H1 (cell line): ENCODE measurements around the gene ZBTB7B. TPM values are rescaled to one million over a fixed set of nuclear protein-coding genes. Genes with fewer than 3 reads are reported as not detected.

ENCODE experiments used
- BRCA1 ChIP-seq: IDR thresholded peaks from 2 replicates; pipeline ENCODE4 v1.6.1; 2012; ENCODE audit warnings: low read depth, low read length, improper control_type of control experiment
- EP300 ChIP-seq, 2 experiments: IDR thresholded peaks; 1 replicate in 1 of 2; 2 replicates in 1 of 2; pipeline ENCODE4 v1.6.1; 2011 to 2012; ENCODE audit warnings: low read depth in 2 of 2, low read length in 2 of 2, mild to moderate bottlenecking in 2 of 2, borderline replicate concordance in 1 of 2, inconsistent platforms in 1 of 2, moderate library complexity in 1 of 2
- KDM5A ChIP-seq: fragments of 200-600 bp; IDR thresholded peaks from 2 replicates; pipeline ENCODE4 v1.7.1; 2012; ENCODE audit warnings: mild to moderate bottlenecking, low read length, inconsistent platforms, mixed read lengths
- POLR2A ChIP-seq, 2 experiments: IDR thresholded peaks; 1 replicate in 1 of 2; 2 replicates in 1 of 2; pipeline ENCODE4 v1.6.1; 2011; ENCODE audit warnings: low read depth in 2 of 2, low read length in 2 of 2, mild to moderate bottlenecking in 2 of 2; ENCODE audit errors: control extremely low read depth in 1 of 2
- SAP30 ChIP-seq: fragments of 300-600 bp; sonication (generic); IDR thresholded peaks from 2 replicates; pipeline ENCODE4 v1.7.1; 2012; ENCODE audit warnings: low read length, moderate library complexity, mild to moderate bottlenecking, inconsistent platforms; ENCODE audit not compliant: insufficient read depth, insufficient replicate concordance
- SP4 ChIP-seq: IDR thresholded peaks from 2 replicates; pipeline ENCODE4 v1.6.1; 2012; ENCODE audit warnings: low read length, inconsistent platforms
- SRF ChIP-seq: IDR thresholded peaks from 2 replicates; pipeline ENCODE4 v1.6.1; 2011; ENCODE audit warnings: mild to moderate bottlenecking, low read depth, low read length, moderate library complexity
- SUZ12 ChIP-seq: fragments of 200-600 bp; sonication (generic); IDR thresholded peaks from 2 replicates; pipeline ENCODE4 v1.6.1; 2012; ENCODE audit warnings: mild to moderate bottlenecking, inconsistent platforms, low read length, moderate library complexity, mixed read lengths
- TAF7 ChIP-seq: optimal IDR thresholded peaks from 2 replicates; pipeline ENCODE3; 2011; ENCODE audit warnings: low read depth, mild to moderate bottlenecking, inconsistent platforms, low read length, moderate library complexity, borderline replicate concordance
- TBP ChIP-seq: IDR thresholded peaks from 2 replicates; pipeline ENCODE4 v1.6.1; 2011; ENCODE audit warnings: low read depth, low read length, improper control_type of control experiment
- TEAD4 ChIP-seq: IDR thresholded peaks from 2 replicates; pipeline ENCODE4 v1.6.1; 2012; ENCODE audit warnings: low read depth, low read length, inconsistent platforms, mixed read lengths
- YY1 ChIP-seq: IDR thresholded peaks from 2 replicates; pipeline ENCODE4 v1.6.1; 2011; ENCODE audit warnings: low read depth, mild to moderate bottlenecking, low read length
- polyA plus RNA-seq, 7 experiments: library from polyadenylated mRNA; depleted of rRNA in 3 of 7; stranded (reverse) in 5 of 7; unstranded in 2 of 7; fragments of >200 nt in 5 of 7; fragments of 200-250 nt in 2 of 7; gene quantifications; 1 replicate in 5 of 7; 2 replicates in 1 of 7; 4 replicates in 1 of 7; pipeline versions ENCODE4 v1.2.1 to v1.2.3, GENCODE V29; 2011 to 2013; ENCODE audit warnings: missing spikeins in 2 of 7, mixed read lengths in 2 of 7
- total RNA-seq: library from RNA; stranded (reverse); fragmentation: NEBNext Ultra II Directional; extraction: Animal tissue kit (Norgen Biotek cat#: 25700); gene quantifications from 2 replicates; pipeline ENCODE4 v1.2.1, GENCODE V29; 2021
- TF ChIP-seq, protein P1 (sequence below): IDR thresholded peaks from 2 replicates; pipeline ENCODE4 v1.6.1; 2011; ENCODE audit warnings: low read depth, mild to moderate bottlenecking, low read length; ENCODE audit not compliant: insufficient read depth
- TF ChIP-seq, protein P2 (sequence below), 3 experiments: IDR thresholded peaks; 1 replicate in 2 of 3; 2 replicates in 1 of 3; pipeline versions ENCODE4 v1.5.1 to v1.6.1; 2011; ENCODE audit warnings: low read length in 3 of 3, mild to moderate bottlenecking in 3 of 3, inconsistent platforms in 2 of 3, low read depth in 1 of 3, moderate library complexity in 1 of 3; ENCODE audit not compliant: insufficient read depth in 1 of 3; ENCODE audit errors: control extremely low read depth in 1 of 3
- TF ChIP-seq, protein P3 (sequence below): IDR thresholded peaks from 2 replicates; pipeline ENCODE4 v1.6.1; 2012; ENCODE audit warnings: inconsistent platforms
- TF ChIP-seq, protein P4 (sequence below): IDR thresholded peaks from 2 replicates; pipeline ENCODE4 v1.6.1; 2012; ENCODE audit warnings: inconsistent platforms

ZBTB7B gene
- total and polyA plus RNA-seq, 2 of the 8 experiments (the other 6 are each of a cell fraction or from before 2014, with no cell fraction given), result 24.5 to 36.9 TPM

DNA sequence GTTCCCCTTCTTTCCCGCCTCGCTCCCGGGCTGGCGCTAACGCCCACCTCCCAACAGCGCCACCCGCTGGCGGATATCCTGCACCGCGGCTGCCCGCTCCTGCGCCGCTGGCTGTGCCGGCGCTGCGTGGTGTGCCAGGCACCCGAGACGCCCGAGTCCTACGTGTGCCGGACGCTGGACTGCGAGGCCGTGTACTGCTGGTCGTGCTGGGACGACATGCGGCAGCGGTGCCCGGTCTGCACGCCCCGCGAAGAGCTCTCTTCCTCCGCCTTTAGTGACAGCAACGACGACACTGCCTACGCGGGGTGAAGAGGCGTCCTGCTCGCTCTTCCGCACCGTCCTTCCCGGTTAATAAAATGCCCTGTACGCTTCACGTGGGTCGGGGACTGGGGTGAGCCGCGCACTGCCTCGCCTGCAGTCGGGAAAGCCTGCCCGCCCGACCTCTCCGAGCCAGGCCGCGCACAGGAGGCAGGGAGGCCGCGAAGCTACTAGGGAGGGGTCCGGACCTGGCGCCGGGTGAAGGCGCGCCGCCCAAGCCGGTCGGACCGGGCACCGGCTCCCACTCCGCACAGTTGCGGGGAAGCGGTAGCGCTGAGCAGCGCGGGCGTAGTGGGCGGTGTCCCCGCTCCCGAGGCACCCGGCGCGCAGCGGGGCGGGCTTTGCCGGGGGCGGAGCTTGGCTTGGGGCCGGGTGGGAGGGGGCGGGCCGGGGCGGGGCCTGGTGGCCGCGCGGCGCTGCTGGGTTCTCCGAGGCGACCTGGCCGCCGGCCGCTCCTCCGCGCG, 48.1 kb downstream of the ZBTB7B start, which contains the start of gene ADAM15 (continued):
- TF ChIP-seq TAF7 (no peak), YY1 (peak; percentile 61; the same call in 1 of the 2 replicates), SUZ12 (peak; percentile 2; the same call in 1 of the 2 replicates), POLR2A (IDR thresholded peaks at IDR 0.05; ENCODE audit: control extremely low read depth in 1 of 2, low read depth in 2 of 2, low read length in 2 of 2) (no peak), TBP (no peak), BRCA1 (no peak), TEAD4 (peak; percentile 54; the same call in 1 of the 2 replicates), EP300 (IDR thresholded peaks at IDR 0.05; ENCODE audit: borderline replicate concordance in 1 of 2, low read depth in 2 of 2, low read length in 2 of 2) (no peak), KDM5A (no peak), SRF (no peak), SAP30 (no peak), SP4 (peak; percentile 79; the same call in 1 of the 2 replicates)
- TF ChIP-seq, protein P1, sequence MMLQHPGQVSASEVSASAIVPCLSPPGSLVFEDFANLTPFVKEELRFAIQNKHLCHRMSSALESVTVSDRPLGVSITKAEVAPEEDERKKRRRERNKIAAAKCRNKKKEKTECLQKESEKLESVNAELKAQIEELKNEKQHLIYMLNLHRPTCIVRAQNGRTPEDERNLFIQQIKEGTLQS, result no peak
- TF ChIP-seq, protein P2, sequence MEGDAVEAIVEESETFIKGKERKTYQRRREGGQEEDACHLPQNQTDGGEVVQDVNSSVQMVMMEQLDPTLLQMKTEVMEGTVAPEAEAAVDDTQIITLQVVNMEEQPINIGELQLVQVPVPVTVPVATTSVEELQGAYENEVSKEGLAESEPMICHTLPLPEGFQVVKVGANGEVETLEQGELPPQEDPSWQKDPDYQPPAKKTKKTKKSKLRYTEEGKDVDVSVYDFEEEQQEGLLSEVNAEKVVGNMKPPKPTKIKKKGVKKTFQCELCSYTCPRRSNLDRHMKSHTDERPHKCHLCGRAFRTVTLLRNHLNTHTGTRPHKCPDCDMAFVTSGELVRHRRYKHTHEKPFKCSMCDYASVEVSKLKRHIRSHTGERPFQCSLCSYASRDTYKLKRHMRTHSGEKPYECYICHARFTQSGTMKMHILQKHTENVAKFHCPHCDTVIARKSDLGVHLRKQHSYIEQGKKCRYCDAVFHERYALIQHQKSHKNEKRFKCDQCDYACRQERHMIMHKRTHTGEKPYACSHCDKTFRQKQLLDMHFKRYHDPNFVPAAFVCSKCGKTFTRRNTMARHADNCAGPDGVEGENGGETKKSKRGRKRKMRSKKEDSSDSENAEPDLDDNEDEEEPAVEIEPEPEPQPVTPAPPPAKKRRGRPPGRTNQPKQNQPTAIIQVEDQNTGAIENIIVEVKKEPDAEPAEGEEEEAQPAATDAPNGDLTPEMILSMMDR (IDR thresholded peaks at IDR 0.05; ENCODE audit: control extremely low read depth in 1 of 3, insufficient read depth in 1 of 3, low read depth in 1 of 3, low read length in 3 of 3), result peak; percentile 94 to 98 (median 97)
- TF ChIP-seq, protein P3, sequence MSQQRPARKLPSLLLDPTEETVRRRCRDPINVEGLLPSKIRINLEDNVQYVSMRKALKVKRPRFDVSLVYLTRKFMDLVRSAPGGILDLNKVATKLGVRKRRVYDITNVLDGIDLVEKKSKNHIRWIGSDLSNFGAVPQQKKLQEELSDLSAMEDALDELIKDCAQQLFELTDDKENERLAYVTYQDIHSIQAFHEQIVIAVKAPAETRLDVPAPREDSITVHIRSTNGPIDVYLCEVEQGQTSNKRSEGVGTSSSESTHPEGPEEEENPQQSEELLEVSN, result peak; percentile 94
- TF ChIP-seq, protein P4, sequence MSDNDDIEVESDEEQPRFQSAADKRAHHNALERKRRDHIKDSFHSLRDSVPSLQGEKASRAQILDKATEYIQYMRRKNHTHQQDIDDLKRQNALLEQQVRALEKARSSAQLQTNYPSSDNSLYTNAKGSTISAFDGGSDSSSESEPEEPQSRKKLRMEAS, result peak; percentile 83
